Left lobe of liver (tissue), 2 donors: Measurements from ENCODE around the gene RAB8B. TPM values are rescaled to one million over a fixed set of nuclear protein-coding genes. Genes with fewer than 3 reads are reported as not detected.
"Not testable (repeated sequence)": the region's sequence is repeated elsewhere in the genome, so short reads cannot be mapped to it uniquely, and the experiment has no call there.

ENCODE experiments used
- ATAC-seq: fragments of 200-7000 bp; cut with Tn5 transposase; one replicate; pipeline ENCODE4 v1.9.1; 2020; ENCODE audit warnings: mild to moderate bottlenecking, moderate library complexity
- DNase-seq: peaks from one replicate; pipeline ENCODE4 v3.0.0-alpha.2; 2020; ENCODE audit warnings: low spot score
- total RNA-seq: library from RNA; stranded (reverse); gene quantifications from one replicate; pipeline ENCODE4 v1.2.1, GENCODE V29; 2021
- donor health status: DM: no; HTN: no; CAD: no; lungs with moderate emphysema.
- donor health status: DM: no; HTN: yes; CAD: no.

Gene RAB8B
- total RNA-seq, 1 donor from 2014 or later, result 6.8 TPM

DNA sequence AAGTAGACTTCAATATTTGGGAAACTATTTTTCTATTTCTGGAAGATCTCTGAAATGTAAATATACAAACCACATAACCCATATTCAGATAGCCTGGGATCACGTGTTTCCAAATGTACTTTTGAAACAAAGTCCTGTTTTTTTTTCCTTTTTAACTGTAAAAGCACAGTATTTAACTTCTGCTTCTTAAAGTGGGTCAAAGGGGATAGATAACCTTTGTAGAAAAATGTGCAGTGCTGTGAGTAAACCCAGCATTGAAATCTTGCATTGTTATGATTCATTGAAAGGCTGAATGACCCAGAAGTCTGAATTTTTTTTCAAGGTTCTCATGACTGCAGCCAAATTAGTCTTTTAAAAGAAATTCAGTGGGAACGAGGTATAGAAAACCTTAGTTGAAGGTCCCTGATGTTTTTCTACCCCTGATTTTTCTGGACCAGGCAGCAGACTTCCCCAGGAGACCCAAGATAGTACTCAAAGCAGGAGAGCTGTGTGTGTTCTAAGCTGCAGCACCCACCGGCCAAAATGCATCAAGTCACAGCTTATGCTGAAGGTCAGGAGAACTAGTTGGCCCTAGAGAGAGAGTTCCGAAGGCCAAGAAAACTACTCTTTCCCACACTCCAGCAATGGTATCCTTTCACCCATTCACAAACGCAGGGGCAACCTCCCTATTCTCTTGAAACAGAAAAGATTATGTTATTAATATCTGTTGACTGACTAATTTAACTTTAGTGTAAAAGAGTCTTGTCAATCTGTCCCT is 44.4 kb downstream of the RAB8B start:
- DNase-seq (no peak), ATAC-seq (peak; percentile 42)

DNA sequence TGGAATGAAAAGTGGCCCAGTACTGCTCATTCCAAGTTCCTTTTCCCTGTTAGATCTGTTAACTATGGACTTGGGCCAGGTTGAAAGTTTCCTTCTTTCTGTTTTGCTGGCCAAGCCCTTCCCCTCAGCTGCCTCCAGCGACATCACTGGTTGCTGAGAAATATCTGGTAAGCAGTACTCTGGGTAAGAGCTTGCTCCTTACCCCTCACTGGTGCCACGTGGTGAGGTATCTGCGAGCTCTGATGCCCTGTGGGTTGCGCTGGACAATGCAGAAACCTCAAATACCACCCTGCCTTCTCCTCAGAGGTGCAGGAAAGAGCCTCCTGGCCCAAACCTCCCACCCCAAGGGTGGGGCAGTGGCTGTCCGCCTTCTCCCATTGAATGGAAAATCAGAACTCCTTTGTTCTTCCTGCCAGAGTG is 45.1 kb downstream of the RAB8B start:
- ATAC-seq, result peak; percentile 77
- DNase-seq, result no peak

DNA sequence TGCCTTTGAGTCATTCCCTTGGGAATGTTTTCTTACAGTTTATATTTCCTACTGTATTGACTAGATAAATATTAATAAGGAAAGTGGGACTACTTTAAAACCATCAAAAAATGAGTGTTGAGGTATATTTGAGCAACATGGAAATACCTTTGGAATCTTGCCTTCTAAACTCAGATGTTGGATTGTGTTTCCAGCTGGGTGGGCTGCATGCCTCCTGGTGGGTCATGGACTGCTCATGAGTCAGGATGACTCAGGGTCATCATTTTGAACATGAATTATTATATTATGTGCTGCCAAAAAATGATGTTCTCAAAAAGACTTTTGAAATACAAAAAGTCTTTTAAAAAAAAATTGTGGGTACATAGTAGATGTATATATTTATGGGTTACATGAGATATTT is 46.9 kb downstream of the RAB8B start:
- no peak for DNase-seq
- no peak for ATAC-seq

DNA sequence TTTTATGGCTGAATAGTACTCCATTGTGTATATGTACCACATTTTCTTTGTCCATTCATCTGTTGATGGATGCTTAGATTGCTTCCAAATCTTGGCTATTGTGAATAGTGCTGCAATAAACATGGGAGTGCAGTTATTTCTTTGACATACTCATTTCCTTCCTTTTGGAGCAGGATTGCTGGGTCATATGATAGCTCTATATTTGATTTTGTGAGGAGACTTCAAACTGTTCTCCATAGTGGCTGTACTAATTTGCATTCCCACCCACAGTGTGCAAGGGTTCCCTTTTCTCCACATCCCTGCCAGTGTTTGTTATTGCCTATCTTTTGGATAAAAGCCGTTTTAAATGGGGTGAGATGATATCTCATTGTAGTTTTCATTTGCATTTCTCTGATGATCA is 47.7 kb downstream of the RAB8B start:
- not testable (repeated sequence) for DNase-seq, ATAC-seq

DNA sequence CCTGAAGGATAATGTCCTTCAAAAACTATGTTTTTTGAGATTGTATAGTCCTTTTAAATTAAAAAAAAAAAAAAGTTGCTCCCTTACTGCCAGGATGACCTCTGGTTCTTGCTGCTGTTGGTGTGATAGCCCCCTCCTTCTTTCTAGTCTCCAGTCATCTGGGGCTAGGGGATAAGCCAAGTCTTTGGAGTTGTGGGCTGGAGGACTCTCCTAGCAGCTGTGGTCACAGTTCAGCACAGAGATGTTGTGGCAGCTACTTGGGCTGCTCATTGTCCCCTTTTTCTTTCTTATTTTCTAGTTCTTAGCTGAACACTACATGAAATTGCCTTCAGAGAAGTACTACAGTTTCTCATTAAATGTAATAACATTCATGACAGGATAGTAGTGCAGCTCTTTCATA is 48.8 kb downstream of the RAB8B start:
- DNase-seq (no peak), ATAC-seq (no peak)

DNA sequence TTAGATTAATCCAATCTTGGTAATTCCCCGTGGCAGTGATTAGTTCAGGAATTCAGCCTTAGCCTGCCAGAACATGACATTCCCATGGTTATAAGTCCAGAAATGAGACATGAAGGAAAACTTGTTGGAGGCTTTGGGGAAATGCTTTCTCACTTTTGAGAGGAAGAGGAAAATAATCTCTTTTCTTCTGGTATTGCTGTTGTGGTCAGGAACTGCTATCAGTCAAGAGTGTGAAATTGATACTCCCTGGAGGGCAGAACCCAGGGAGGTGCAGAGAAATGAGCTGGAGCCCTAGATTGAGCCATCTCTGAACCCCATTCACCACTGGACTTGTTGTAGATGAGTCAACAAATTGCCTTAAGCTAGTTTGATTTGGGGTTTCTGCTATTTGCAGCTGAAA is 49.4 kb downstream of the RAB8B start:
- DNase-seq (no peak), ATAC-seq (no peak)

DNA sequence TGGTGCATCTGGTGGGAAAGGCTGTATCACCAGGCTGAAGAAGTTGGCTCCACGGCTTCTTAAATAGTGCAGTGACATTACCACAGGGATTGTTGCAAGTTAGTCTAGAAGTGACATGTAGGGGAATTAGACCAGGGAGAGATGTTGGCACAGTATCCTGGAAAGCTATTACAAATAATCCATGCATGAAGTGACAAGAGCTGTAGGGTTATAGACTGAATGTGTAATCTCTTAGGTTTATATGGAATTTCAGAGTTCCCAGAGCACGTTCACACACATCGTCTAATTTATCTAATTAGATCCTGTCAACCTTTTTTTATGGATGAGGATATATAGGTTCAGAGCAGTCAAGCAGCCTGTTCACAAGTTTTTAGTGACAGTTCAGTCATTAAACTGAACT is 50.7 kb downstream of the RAB8B start:
- ATAC-seq (no peak), DNase-seq (no peak)

DNA sequence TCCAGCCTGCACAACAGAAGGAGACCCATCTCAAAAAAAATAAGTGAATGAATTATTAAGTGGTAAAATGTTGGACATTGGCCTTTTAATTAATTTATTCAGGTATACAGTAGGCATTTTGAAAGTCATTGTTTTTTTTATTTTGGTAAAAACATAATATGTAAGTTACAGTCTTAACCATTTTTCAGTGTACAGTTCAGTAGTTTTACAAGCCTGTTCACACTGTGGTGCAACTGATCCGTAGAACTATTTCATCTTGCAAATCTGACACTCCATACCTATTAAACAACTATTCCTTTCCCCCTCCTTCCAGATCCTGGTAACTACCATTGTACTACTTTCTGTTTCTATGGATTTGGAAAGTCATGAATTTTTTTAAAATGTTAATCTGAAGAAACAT is 51.9 kb downstream of the RAB8B start:
- DNase-seq, result no peak
- no peak for ATAC-seq

DNA sequence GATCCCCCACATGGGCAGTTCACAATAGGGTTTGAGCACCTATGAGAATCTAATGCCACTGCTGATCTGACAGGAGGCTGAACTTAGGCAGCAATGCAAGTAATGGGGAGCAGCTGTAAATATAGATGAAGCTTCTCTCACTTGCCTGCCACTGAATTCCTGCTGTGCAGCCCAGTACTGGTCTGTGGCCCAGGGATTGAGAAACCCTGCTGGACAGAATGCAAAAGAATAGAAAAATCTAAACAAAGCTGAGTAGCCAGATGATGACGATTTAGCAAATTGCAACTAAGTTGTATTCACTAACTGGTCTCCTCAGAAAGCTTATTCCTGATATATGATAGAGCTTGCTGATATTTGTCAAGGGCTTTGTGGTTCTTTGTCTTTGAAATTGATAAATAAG is 53.7 kb downstream of the RAB8B start:
- DNase-seq, result no peak

DNA sequence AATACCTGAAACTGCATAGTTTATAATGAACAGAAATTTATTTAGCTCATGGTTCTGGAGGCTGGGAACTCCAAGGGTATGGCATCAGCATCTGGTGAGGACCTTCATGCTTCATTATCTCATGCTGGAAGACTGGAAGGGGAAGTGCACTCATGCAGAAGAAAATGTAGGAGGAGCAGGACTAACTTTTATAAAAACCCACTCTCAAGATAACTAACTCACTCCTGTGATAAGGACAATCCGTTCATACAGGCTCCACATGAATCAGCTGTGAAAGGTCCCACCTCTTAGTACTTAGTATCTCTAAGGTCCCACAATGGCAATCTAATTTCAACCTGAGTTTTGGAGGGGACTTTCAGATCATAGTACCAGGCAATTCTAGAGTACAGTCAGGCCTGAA is 54.4 kb downstream of the RAB8B start:
- ATAC-seq (no peak), DNase-seq (no peak)

More for the DNA sequence above, 53.7 kb downstream of the RAB8B start:
- ATAC-seq, result no peak

DNA sequence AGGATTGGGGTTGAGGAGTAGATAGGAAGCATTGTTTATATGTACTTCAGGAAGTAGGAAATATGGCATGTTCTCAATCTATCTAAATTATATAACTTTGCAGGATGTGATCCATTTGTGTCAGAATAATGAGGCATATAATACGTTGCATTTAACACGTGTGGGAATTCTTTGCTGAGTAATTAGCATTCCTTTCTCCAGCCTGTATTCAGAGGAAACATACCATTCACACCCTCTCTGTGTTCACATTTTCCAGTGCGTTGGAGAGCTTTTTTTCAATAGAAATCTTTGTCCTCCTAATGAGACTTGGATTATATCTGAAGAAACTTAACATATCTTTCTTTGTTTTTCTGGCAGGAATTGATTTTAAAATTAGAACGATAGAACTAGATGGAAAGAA is 55.0 kb downstream of the RAB8B start:
- no peak for ATAC-seq

DNA sequence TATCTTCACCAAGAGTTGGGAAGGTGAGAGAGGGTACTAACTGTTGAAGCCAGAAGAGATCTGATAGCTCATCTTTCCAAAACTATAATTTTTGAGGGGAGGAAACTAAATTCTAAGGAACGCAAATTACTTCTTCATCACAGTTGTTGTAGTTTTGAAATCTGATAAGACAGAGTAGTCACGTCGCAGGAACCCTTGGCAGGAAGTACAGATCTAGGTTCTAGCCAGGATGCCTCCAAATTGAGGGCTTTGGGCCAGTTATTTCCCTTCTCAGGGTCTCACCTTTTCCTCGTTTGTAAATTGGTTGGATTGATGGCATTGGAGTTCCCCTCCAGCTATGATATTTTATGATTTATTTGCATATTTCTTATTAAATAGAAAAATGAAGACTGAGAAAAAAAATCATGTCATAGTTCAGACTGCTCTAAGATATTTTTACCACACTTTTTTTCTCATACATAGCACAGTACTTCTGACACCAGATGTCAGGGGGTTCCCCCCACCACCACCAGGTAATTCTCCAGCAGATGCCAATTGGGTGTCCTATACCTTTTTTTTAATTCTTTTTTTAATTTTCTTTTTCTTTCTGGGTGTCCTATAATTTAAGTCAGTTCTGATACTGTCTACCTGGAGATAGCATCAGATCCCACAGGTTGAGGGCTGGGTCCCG is 55.7 kb downstream of the RAB8B start:
- DNase-seq (no peak), ATAC-seq (no peak)

More for the DNA sequence above, 55.0 kb downstream of the RAB8B start:
- no peak for DNase-seq

DNA sequence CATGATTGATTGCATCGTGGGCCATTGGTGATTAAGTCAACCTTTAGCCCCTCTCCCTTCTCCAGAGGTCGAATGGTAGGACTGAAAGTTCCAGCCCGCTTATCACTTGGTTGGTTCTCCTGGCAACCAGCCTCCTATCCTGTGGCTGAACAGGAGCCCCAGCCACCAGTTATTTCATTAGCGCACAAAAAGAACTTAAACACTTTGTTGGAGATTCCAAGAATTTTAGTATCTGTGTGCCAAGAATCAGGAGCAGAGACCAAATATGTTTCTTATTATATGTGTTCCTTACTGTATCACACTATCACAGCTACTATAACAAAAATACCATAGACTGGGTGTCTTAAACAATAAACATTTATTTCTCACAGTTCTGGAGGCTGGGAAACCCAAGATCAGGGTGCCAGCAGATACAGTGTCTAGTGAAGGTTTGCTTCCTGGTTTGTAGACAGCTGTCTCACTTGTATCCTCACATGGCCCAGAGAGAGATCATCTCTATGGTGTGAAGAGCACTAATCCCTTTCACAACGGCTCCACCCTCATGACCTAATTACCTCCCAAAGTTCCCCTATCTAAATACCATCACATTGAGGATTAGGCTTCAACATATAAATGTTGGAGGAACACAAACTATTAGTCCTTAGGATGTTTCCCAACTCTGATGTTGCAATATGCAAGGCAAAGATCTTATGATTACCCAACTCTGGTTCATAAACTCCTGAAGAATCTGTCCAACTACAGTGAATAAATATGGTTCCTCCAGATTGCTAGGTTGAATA is 57.5 kb downstream of the RAB8B start:
- DNase-seq (no peak), ATAC-seq (peak; percentile 69)

DNA sequence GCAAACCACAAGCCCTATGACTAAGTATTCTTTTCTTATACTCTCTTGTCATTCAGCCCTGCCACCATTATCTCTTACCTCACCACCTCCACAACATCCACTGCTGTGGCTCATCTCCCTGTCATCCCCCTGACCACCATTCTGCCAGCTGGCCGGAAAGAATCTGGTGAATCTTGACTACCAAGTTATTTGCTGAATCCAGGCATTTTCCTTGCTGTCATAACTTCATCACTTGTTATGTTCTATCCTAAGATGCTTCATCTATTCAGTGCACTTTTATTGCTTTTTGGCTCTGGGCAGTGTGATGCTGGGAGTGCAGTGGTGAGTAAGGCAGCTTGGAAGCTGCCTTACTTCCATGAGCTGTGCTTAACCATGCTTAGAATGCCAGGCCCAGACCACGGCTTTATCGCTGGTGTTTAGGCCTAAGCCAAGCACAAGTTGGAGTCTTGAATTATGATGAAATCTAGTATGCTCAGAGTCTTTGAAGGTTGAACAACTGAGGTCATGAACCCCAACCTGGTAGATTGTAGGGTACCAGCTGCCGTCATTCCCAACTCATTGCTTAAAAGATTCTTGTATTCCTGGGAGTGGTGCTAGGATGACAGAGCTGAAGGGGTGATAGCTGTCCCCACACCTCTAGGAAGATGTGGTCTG is 61.0 kb downstream of the RAB8B start:
- DNase-seq, result no peak
- no peak for ATAC-seq

DNA sequence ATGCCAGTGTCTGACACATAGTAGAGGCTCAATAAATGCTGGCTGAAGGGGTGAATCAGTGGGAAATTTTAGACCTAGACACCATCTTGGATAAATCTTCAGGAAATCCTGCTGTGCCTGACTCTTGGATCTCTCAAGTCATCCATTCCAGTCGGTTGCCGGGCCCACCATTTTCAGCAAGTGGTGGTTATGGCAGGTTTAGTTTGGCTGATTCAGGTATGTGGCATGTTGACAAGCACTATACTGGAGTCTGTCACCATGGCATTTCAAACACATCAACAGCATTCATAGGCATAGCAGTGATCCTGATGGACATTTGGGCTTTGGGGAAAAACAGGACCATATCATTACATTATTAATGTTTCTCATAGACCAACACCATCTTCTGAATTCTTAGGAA is 62.3 kb downstream of the RAB8B start:
- DNase-seq, result no peak
- no peak for ATAC-seq

DNA sequence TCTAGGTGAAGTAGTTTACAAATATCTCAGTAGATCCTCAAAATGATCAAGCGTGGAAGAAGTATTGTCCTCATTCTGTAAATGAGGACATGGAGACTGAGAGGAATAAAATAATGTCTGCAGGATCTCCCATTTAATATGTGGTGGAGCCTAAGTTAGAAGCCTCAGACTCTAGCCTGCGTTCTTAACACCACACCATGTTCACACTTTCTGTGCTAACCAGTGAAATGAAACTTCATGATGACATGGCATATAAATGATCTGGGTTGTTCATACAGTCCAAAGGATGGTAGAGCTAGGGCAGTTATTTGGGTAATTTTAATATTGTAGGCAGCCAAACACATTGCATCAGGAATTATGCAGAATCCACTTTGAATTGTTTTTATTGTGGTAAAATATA is 62.9 kb downstream of the RAB8B start:
- DNase-seq (no peak), ATAC-seq (no peak)

DNA sequence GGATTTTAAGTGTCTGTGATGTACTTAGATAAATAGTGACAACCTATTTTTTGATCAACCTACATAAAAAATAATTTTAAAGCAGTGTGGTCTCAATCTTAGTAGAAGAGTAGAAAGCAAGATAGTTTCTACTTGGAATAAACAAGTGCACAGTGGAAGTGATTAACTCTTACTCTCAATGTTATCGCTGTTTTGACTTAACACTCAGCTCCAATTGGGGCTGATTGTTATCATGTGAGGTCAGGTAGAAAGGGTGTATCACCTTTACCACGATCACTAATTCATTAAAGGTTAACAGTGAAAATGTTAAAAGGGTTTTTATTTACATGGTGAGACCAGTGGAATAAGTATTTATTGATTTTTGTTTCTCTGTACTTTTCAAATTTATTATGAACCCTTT is 65.6 kb downstream of the RAB8B start:
- no peak for ATAC-seq
- no peak for DNase-seq

DNA sequence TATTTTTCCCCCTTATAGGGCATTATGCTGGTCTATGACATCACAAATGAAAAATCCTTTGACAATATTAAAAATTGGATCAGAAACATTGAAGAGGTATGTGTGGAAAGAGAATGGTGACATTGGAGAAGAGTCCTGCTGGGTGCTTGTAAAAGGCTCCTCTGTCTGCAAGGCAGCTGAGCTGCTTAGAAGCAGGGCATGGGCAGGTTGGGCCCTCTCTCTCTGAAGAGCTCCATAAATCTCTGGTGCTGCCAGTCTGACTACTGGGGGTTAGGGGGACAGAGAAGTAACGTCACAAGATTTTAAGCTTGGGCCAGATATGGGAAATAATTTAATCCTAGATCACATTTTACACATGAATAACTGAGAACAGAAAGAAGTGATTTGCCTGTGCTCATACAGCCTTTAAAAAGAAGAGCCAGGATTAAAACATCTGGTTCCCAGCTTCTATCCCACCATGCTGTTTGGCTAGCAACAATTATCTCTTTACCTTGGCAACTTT is 66.1 kb downstream of the RAB8B start:
- no peak for DNase-seq

DNA sequence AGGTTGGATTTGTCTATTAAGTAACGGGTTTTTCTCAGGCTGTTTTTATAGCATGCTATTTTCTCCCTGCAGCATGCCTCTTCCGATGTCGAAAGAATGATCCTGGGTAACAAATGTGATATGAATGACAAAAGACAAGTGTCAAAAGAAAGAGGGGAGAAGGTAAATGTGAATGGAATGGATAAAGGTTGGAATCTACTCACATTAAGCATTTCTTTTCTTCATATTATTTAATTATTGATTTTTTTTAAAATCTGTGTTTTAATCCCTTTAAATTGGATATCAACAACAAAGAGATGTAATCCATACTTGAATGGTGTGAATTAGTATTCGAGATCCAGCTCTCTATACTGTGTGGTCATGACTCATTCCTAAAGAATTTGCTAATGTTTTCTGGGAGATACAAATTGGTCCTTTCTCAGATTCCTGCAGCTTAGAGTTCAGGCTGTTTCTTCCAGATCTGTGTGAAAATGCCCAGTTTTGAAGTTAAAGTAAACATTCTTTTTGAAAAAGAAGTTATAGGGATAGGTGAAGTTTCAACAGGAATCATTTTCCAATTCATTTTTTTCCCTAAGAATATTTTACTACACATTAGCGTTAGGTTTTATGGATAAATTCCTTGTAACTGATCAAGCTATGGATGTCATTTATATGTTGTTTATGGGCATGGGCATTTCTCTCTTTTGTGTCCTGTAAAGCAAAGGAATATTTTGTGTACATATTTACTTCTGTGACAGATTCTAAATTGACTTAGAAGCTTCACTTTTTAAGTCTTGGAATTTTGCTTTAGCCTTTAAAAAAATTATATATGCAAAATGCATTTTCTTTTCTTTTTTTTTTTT is 67.2 kb downstream of the RAB8B start:
- ATAC-seq, result no peak
- no peak for DNase-seq

More for the DNA sequence above, 66.1 kb downstream of the RAB8B start:
- no peak for ATAC-seq

DNA sequence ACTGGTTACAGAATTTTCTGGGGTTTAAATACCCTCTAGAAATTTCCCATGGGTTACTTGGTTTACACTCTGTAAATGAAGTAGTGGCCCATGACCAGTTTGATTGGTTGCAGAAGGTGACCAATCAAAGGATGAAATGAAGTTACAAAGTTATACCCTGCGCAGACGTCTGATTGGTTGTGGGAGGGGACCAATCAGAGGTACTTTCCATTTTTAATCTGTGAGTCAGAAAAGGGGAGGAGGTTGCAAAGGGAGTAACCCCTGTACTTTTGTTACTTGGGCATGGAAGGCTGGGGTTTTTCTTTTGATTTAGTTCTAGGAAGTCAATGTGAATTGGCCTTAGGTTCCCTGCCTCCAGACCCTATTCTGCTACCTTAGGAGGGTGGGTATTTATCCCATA is 69.3 kb downstream of the RAB8B start:
- DNase-seq (no peak), ATAC-seq (no peak)
